Measurements from ENCODE around the gene GPX1.

DNA sequence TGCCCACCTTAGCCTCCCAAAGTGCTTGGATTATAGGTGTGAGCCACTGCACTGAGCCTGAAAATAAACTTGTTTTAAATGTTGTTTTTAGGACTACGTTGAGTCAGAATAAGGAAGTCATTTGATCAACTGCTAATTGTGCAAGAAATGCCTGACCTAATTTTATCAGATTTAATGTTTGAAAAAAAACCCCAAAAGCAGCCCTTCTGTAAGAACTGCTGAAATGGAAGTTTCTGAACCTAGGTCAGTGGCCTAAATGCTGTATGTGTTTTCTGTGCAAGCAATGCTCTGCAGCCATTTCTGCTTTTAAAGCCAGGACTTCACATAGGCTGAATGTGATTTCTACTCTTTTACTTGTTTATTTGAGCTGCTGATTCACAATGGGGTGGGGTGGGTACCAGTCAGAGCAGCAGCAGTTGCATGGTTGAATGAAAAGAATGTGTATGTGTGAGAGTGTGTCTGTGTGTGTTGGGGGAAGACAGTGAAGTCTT, 6.6 kb downstream of the GPX1 start:
- TF ChIP-seq CTCF (IDR thresholded peaks at IDR 0.05) (no peak), EZH2phosphoT487 (IDR thresholded peaks at IDR 0.05) (no peak), EZH2 (IDR thresholded peaks at IDR 0.05) (no peak)
